Small intestine (tissue), 7 donors: ENCODE data around the gene MCL1. TPM values are rescaled to one million over a fixed set of nuclear protein-coding genes. Genes with fewer than 3 reads are reported as not detected.

Experiments used
- DNase-seq, 2 donors: peaks; one replicate each; pipeline versions ENCODE4 v3.0.0 to v3.0.0-alpha.2; 2013
- FAIRE-seq: peaks from 2 replicates; lab custom pipeline; 2012; peaks lifted over from hg19 to GRCh38; lab: Jason Lieb, UNC
- H3K27ac ChIP-seq, 3 donors: one replicate each; pipeline ENCODE4 v1.5.1; 2013; ENCODE audit warnings: low read length in 2 of 3, mild to moderate bottlenecking in 2 of 3, control low read depth in 1 of 3, inconsistent platforms in 1 of 3, low read depth in 1 of 3, moderate library complexity in 1 of 3
- H3K27me3 ChIP-seq, 3 donors: one replicate each; pipeline ENCODE4 v1.6.1; 2013; ENCODE audit warnings: low read length in 3 of 3, inconsistent platforms in 1 of 3; ENCODE audit not compliant: control insufficient read depth in 3 of 3, insufficient read depth in 3 of 3
- H3K36me3 ChIP-seq, 3 donors: one replicate each; pipeline ENCODE4 v1.6.1; 2013; ENCODE audit warnings: low read length in 3 of 3, inconsistent platforms in 1 of 3, low read depth in 1 of 3, mild to moderate bottlenecking in 1 of 3, moderate library complexity in 1 of 3; ENCODE audit not compliant: control insufficient read depth in 3 of 3, insufficient read depth in 2 of 3
- H3K4me1 ChIP-seq, 3 donors: one replicate each; pipeline ENCODE4 v1.6.1; 2013; ENCODE audit warnings: low read length in 2 of 3, inconsistent platforms in 1 of 3, low read depth in 1 of 3, mild to moderate bottlenecking in 1 of 3, moderate library complexity in 1 of 3; ENCODE audit not compliant: control insufficient read depth in 3 of 3, insufficient read depth in 2 of 3
- H3K4me3 ChIP-seq, 3 donors: one replicate each; pipeline ENCODE4 v1.5.1; 2013; ENCODE audit warnings: low read length in 3 of 3, control low read depth in 1 of 3, inconsistent platforms in 1 of 3, low read depth in 1 of 3, mild to moderate bottlenecking in 1 of 3, moderate library complexity in 1 of 3
- H3K9me3 ChIP-seq, 2 donors: one replicate each; pipeline ENCODE4 v1.6.1; 2013; ENCODE audit warnings: low read depth in 1 of 2, low read length in 1 of 2; ENCODE audit not compliant: control insufficient read depth in 2 of 2, insufficient read depth in 1 of 2
- WGBS, 3 donors: extraction: QIAGEN DNeasy Blood & Tissue Kit; methylation state at CpG; one replicate each; pipeline ENCODE4 v1.1.7; 2013; 5-methylcytosine and 5-hydroxymethylcytosine counted together
- polyA plus RNA-seq, 4 donors: library from polyadenylated mRNA; stranded (reverse) in 3 of 4; unstranded in 1 of 4; fragments of 200-250 nt in 3 of 4; fragments of 120-200 nt in 1 of 4; gene quantifications; one replicate each; pipeline versions ENCODE4 v1.2.1 to v1.2.3, GENCODE V29; 2013
- donor health status: healthy with polysubstance abuse.
- donor health status: control.
- donor health status: control.
- donor health status: Bipolar disorder and iron deficiency.
- donor health status: healthy.

MCL1 gene
- polyA plus RNA-seq, 4 donors, result 87.0 to 189 (median 105) TPM

- FAIRE-seq, result no peak
- no peaks in the 10 kb centered on the region for H3K9me3 ChIP-seq
- no peak overlapping the region for H3K4me3 ChIP-seq
- H3K4me1 ChIP-seq, result peaks cover 4 to 36% (median 16%) of the 10 kb centered on the region in 3 donors
- no peaks in the 10 kb centered on the region for H3K27me3 ChIP-seq
- peaks cover 0 to 48% (median 0%) of the 10 kb centered on the region in 3 donors for H3K36me3 ChIP-seq
- WGBS, 3 donors, result 70 to 91% (median 87%) methylated on average over 28 of the region's 28 CpGs
- H3K27ac ChIP-seq, result no peak overlapping the region
- DNase-seq, result no peak
These were observed 20.4 kb downstream of the MCL1 start for GRCh38 chr1:150558761-150559655.

- FAIRE-seq (no peak), DNase-seq (no peak)
- H3K4me3 ChIP-seq, result no peak overlapping the region
- H3K36me3 ChIP-seq, result peaks cover 0 to 48% (median 0%) of the 10 kb centered on the region in 3 donors
- no peaks in the 10 kb centered on the region for H3K27me3 ChIP-seq
- no peak overlapping the region for H3K27ac ChIP-seq
- no peaks in the 10 kb centered on the region for H3K9me3 ChIP-seq
- peaks cover 3 to 29% (median 12%) of the 10 kb centered on the region in 3 donors for H3K4me1 ChIP-seq
- 82 to 85% (median 83%) methylated on average over 15 of the region's 15 CpGs for WGBS, 3 donors
These were observed 21.1 kb downstream of the MCL1 start for GRCh38 chr1:150558303-150558704.

- H3K9me3 ChIP-seq, result no peaks in the 10 kb centered on the region
- peaks cover 3 to 29% (median 7%) of the 10 kb centered on the region in 3 donors for H3K4me1 ChIP-seq
- no peak overlapping the region for H3K27ac ChIP-seq
- H3K4me3 ChIP-seq, result no peak overlapping the region
- no peaks in the 10 kb centered on the region for H3K27me3 ChIP-seq
- 85 to 87% (median 85%) methylated on average over 13 to 15 of the region's 15 CpGs for WGBS, 3 donors
- FAIRE-seq, result no peak
- peaks cover 0 to 47% (median 0%) of the 10 kb centered on the region in 3 donors for H3K36me3 ChIP-seq
- DNase-seq, result peak in 1 of 2 donors; percentile 1
These were observed 21.6 kb downstream of the MCL1 start for GRCh38 chr1:150557813-150558212.

GRCh38 chr1:150557065-150557600, 22.3 kb downstream of the MCL1 start:
- FAIRE-seq (no peak), DNase-seq (no peak)
- Histone ChIP-seq H3K4me3 (no peak overlapping the region), H3K27me3 (no peaks in the 10 kb centered on the region), H3K27ac (no peak overlapping the region), H3K9me3 (no peaks in the 10 kb centered on the region), H3K36me3 (peaks cover 0 to 45% (median 0%) of the 10 kb centered on the region in 3 donors), H3K4me1 (peaks cover 3 to 28% (median 6%) of the 10 kb centered on the region in 3 donors)
- WGBS, 3 donors, result 87 to 90% (median 90%) methylated on average over 24 to 26 of the region's 26 CpGs

GRCh38 chr1:150555971-150556865, 23.2 kb downstream of the MCL1 start:
- Histone ChIP-seq H3K9me3 (no peaks in the 10 kb centered on the region), H3K27ac (no peak overlapping the region), H3K4me1 (peaks cover 3 to 28% (median 10%) of the 10 kb centered on the region in 3 donors), H3K36me3 (peaks cover 0 to 45% (median 0%) of the 10 kb centered on the region in 3 donors), H3K27me3 (no peaks in the 10 kb centered on the region), H3K4me3 (no peak overlapping the region)
- peak in 1 of 2 donors; percentile 2 for DNase-seq
- no peak for FAIRE-seq
- 80 to 89% (median 85%) methylated on average over 21 to 26 of the region's 26 CpGs for WGBS, 3 donors

GRCh38 chr1:150555198-150555970, 24.0 kb downstream of the MCL1 start:
- peaks cover 0 to 23% (median 5%) of the 10 kb centered on the region in 3 donors for H3K4me1 ChIP-seq
- H3K27me3 ChIP-seq, result peaks cover 0 to 5% (median 0%) of the 10 kb centered on the region in 3 donors
- no peaks in the 10 kb centered on the region for H3K9me3 ChIP-seq
- H3K27ac ChIP-seq, result no peak overlapping the region
- peaks cover 0 to 45% (median 0%) of the 10 kb centered on the region in 3 donors for H3K36me3 ChIP-seq
- FAIRE-seq, result no peak
- 87 to 90% (median 87%) methylated on average over 19 of the region's 19 CpGs for WGBS, 3 donors
- no peak for DNase-seq
- H3K4me3 ChIP-seq, result no peak overlapping the region

GRCh38 chr1:150554086-150554452, 25.3 kb downstream of the MCL1 start:
- 85 to 92% (median 87%) methylated on average over 7 to 8 of the region's 8 CpGs for WGBS, 3 donors
- peaks cover 0 to 14% (median 0%) of the 10 kb centered on the region in 3 donors for H3K27me3 ChIP-seq
- DNase-seq (no peak), FAIRE-seq (no peak)
- no peaks in the 10 kb centered on the region for H3K9me3 ChIP-seq
- H3K4me1 ChIP-seq, result peaks cover 0 to 24% (median 4%) of the 10 kb centered on the region in 3 donors
- peaks cover 0 to 42% (median 0%) of the 10 kb centered on the region in 3 donors for H3K36me3 ChIP-seq
- no peak overlapping the region for H3K4me3 ChIP-seq
- peak overlapping the region in 1 of 3 donors; percentile 13 for H3K27ac ChIP-seq
